Measurements from ENCODE around the gene ANKRD11.
"Not testable (repeated sequence)": the region's sequence is repeated elsewhere in the genome, so short reads cannot be mapped to it uniquely, and the experiment has no call there.

The ANKRD11 gene

GRCh38 chr16:89366561-89367537 is 123.5 kb downstream of the ANKRD11 start:
- DNase-seq (ENCODE audit: low read depth in 2 of 2) = no peak

- no peak for DNase-seq (ENCODE audit: low read depth in 2 of 2)
Measured at GRCh38 chr16:89365996-89366395, 124.4 kb downstream of the ANKRD11 start.

- no peak for DNase-seq (ENCODE audit: low read depth in 2 of 2)
Measured at GRCh38 chr16:89365044-89365467, 125.3 kb downstream of the ANKRD11 start.

GRCh38 chr16:89364606-89365005 is 125.8 kb downstream of the ANKRD11 start:
- DNase-seq (ENCODE audit: low read depth in 2 of 2) = no peak

GRCh38 chr16:89363621-89364393 is 126.6 kb downstream of the ANKRD11 start:
- peak in 1 of 2 experiments; percentile 38 for DNase-seq (ENCODE audit: low read depth in 2 of 2)

GRCh38 chr16:89362540-89363223 is 127.7 kb downstream of the ANKRD11 start:
- DNase-seq (ENCODE audit: low read depth in 2 of 2) = not testable (repeated sequence)

- no peak for DNase-seq (ENCODE audit: low read depth in 2 of 2)
Measured at GRCh38 chr16:89361751-89362539, 128.4 kb downstream of the ANKRD11 start.

GRCh38 chr16:89360760-89361435 is 129.5 kb downstream of the ANKRD11 start:
- peak; percentile 53 to 70 for DNase-seq (ENCODE audit: low read depth in 2 of 2)

GRCh38 chr16:89359264-89360147 is 130.9 kb downstream of the ANKRD11 start:
- DNase-seq (ENCODE audit: low read depth in 2 of 2) = no peak

GRCh38 chr16:89358030-89359005 is 132.0 kb downstream of the ANKRD11 start:
- no peak for DNase-seq (ENCODE audit: low read depth in 2 of 2)

- peak; percentile 34 to 58 for DNase-seq (ENCODE audit: low read depth in 2 of 2)
Measured at GRCh38 chr16:89357055-89357816, 133.1 kb downstream of the ANKRD11 start.

- no peak for DNase-seq (ENCODE audit: low read depth in 2 of 2)
Measured at GRCh38 chr16:89355686-89356085, 134.7 kb downstream of the ANKRD11 start.

- no peak for DNase-seq (ENCODE audit: low read depth in 2 of 2)
Measured at GRCh38 chr16:89355007-89355406, 135.4 kb downstream of the ANKRD11 start.

- DNase-seq (ENCODE audit: low read depth in 2 of 2) = no peak
Measured at GRCh38 chr16:89354325-89354724, 136.0 kb downstream of the ANKRD11 start.

- DNase-seq (ENCODE audit: low read depth in 2 of 2) = no peak
Measured at GRCh38 chr16:89352091-89352681, 138.2 kb downstream of the ANKRD11 start.

GRCh38 chr16:89351645-89352044 is 138.7 kb downstream of the ANKRD11 start:
- DNase-seq (ENCODE audit: low read depth in 2 of 2) = no peak

GRCh38 chr16:89350701-89351380 is 139.5 kb downstream of the ANKRD11 start:
- peak; percentile 26 to 48 for DNase-seq (ENCODE audit: low read depth in 2 of 2)
